Measurements from ENCODE around the gene NECAB2. TPM values are rescaled to one million over a fixed set of nuclear protein-coding genes. Genes with fewer than 3 reads are reported as not detected.

The NECAB2 gene
- total and polyA plus RNA-seq, 2 experiments from 2014 or later = 1.6 to 5.1 TPM

DNA sequence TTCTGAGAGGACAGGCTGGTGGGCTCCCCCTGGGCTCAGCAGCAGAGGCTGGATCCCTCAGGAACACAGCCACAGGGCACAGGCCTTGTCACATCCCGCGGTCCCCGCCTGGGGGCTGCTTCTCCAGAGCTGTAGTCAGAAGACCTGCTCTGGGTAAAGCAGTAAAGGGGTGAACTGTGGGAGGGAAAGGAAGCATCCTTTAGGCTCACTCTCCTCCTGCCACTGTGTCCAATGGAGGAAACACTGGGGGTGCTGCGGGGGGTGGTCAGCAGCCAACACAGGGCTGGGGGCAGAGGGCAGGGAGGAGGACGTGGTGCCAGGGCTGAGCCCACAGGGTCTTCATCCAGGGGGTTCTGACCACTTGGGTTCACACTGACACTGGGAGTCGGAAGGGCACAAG, 79.6 kb downstream of the NECAB2 start:
- no peak overlapping the region for H3K27ac Mint-ChIP-seq
- Histone ChIP-seq H3K27ac (ENCODE audit: low read depth) (no peak overlapping the region), H3K36me3 (ENCODE audit: insufficient read depth) (no peaks in the 10 kb centered on the region), H3K9me2 (ENCODE audit: insufficient read depth) (no peaks in the 10 kb centered on the region), H4K20me1 (replicated peaks; ENCODE audit: insufficient read depth) (no peaks in the 10 kb centered on the region), H3K4me1 (ENCODE audit: insufficient read depth) (peaks cover 7% of the 10 kb centered on the region; the same call in 1 of the 2 replicates), H3K27me3 (ENCODE audit: insufficient read depth) (no peaks in the 10 kb centered on the region), H3K4me3 (no peak overlapping the region), H3K4me2 (no peak overlapping the region), H3F3A (replicated peaks; ENCODE audit: low read depth) (no peaks in the 10 kb centered on the region), H3K79me2 (replicated peaks; ENCODE audit: insufficient read depth) (no peaks in the 10 kb centered on the region), H2AFZ (no peak overlapping the region)
- no peaks in the 10 kb centered on the region; the same call in 1 of the 3 replicates for H3K9me3 Mint-ChIP-seq
- peaks cover 11% of the 10 kb centered on the region for H3K36me3 Mint-ChIP-seq (ENCODE audit: low read depth)
- H3K27me3 Mint-ChIP-seq (ENCODE audit: insufficient read depth, low read depth, poor library complexity) = peaks cover 21% of the 10 kb centered on the region
- no peak for ATAC-seq
- H3K4me3 Mint-ChIP-seq = no peak overlapping the region
- TF ChIP-seq EZH2 (IDR thresholded peaks at IDR 0.05; ENCODE audit: low read depth, unreplicated experiment) = no peak
- no peak for TF ChIP-seq POLR2AphosphoS5 (IDR thresholded peaks at IDR 0.05; ENCODE audit: low read depth)
- TF ChIP-seq NANOG (IDR thresholded peaks at IDR 0.05; ENCODE audit: borderline replicate concordance) = no peak
- TF ChIP-seq, protein P1, sequence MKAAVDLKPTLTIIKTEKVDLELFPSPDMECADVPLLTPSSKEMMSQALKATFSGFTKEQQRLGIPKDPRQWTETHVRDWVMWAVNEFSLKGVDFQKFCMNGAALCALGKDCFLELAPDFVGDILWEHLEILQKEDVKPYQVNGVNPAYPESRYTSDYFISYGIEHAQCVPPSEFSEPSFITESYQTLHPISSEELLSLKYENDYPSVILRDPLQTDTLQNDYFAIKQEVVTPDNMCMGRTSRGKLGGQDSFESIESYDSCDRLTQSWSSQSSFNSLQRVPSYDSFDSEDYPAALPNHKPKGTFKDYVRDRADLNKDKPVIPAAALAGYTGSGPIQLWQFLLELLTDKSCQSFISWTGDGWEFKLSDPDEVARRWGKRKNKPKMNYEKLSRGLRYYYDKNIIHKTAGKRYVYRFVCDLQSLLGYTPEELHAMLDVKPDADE (IDR thresholded peaks at IDR 0.05) = no peak
- TF ChIP-seq, protein P2, sequence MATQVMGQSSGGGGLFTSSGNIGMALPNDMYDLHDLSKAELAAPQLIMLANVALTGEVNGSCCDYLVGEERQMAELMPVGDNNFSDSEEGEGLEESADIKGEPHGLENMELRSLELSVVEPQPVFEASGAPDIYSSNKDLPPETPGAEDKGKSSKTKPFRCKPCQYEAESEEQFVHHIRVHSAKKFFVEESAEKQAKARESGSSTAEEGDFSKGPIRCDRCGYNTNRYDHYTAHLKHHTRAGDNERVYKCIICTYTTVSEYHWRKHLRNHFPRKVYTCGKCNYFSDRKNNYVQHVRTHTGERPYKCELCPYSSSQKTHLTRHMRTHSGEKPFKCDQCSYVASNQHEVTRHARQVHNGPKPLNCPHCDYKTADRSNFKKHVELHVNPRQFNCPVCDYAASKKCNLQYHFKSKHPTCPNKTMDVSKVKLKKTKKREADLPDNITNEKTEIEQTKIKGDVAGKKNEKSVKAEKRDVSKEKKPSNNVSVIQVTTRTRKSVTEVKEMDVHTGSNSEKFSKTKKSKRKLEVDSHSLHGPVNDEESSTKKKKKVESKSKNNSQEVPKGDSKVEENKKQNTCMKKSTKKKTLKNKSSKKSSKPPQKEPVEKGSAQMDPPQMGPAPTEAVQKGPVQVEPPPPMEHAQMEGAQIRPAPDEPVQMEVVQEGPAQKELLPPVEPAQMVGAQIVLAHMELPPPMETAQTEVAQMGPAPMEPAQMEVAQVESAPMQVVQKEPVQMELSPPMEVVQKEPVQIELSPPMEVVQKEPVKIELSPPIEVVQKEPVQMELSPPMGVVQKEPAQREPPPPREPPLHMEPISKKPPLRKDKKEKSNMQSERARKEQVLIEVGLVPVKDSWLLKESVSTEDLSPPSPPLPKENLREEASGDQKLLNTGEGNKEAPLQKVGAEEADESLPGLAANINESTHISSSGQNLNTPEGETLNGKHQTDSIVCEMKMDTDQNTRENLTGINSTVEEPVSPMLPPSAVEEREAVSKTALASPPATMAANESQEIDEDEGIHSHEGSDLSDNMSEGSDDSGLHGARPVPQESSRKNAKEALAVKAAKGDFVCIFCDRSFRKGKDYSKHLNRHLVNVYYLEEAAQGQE (IDR thresholded peaks at IDR 0.05; ENCODE audit: unreplicated experiment) = no peak
- TF ChIP-seq, protein P3, sequence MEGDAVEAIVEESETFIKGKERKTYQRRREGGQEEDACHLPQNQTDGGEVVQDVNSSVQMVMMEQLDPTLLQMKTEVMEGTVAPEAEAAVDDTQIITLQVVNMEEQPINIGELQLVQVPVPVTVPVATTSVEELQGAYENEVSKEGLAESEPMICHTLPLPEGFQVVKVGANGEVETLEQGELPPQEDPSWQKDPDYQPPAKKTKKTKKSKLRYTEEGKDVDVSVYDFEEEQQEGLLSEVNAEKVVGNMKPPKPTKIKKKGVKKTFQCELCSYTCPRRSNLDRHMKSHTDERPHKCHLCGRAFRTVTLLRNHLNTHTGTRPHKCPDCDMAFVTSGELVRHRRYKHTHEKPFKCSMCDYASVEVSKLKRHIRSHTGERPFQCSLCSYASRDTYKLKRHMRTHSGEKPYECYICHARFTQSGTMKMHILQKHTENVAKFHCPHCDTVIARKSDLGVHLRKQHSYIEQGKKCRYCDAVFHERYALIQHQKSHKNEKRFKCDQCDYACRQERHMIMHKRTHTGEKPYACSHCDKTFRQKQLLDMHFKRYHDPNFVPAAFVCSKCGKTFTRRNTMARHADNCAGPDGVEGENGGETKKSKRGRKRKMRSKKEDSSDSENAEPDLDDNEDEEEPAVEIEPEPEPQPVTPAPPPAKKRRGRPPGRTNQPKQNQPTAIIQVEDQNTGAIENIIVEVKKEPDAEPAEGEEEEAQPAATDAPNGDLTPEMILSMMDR (conservative IDR thresholded peaks at IDR 0.05; ENCODE audit: low read depth in 2 of 2) = no peak
- TF ChIP-seq CREB1 (CRISPR knock-in tag; IDR thresholded peaks at IDR 0.05; ENCODE audit: low read depth) = no peak
- TF ChIP-seq ZNF114 (CRISPR knock-in tag; IDR thresholded peaks at IDR 0.05) = no peak
- TF ChIP-seq ZNF331 (CRISPR knock-in tag; IDR thresholded peaks at IDR 0.05; ENCODE audit: low read depth) = no peak
- TF ChIP-seq, protein P4, sequence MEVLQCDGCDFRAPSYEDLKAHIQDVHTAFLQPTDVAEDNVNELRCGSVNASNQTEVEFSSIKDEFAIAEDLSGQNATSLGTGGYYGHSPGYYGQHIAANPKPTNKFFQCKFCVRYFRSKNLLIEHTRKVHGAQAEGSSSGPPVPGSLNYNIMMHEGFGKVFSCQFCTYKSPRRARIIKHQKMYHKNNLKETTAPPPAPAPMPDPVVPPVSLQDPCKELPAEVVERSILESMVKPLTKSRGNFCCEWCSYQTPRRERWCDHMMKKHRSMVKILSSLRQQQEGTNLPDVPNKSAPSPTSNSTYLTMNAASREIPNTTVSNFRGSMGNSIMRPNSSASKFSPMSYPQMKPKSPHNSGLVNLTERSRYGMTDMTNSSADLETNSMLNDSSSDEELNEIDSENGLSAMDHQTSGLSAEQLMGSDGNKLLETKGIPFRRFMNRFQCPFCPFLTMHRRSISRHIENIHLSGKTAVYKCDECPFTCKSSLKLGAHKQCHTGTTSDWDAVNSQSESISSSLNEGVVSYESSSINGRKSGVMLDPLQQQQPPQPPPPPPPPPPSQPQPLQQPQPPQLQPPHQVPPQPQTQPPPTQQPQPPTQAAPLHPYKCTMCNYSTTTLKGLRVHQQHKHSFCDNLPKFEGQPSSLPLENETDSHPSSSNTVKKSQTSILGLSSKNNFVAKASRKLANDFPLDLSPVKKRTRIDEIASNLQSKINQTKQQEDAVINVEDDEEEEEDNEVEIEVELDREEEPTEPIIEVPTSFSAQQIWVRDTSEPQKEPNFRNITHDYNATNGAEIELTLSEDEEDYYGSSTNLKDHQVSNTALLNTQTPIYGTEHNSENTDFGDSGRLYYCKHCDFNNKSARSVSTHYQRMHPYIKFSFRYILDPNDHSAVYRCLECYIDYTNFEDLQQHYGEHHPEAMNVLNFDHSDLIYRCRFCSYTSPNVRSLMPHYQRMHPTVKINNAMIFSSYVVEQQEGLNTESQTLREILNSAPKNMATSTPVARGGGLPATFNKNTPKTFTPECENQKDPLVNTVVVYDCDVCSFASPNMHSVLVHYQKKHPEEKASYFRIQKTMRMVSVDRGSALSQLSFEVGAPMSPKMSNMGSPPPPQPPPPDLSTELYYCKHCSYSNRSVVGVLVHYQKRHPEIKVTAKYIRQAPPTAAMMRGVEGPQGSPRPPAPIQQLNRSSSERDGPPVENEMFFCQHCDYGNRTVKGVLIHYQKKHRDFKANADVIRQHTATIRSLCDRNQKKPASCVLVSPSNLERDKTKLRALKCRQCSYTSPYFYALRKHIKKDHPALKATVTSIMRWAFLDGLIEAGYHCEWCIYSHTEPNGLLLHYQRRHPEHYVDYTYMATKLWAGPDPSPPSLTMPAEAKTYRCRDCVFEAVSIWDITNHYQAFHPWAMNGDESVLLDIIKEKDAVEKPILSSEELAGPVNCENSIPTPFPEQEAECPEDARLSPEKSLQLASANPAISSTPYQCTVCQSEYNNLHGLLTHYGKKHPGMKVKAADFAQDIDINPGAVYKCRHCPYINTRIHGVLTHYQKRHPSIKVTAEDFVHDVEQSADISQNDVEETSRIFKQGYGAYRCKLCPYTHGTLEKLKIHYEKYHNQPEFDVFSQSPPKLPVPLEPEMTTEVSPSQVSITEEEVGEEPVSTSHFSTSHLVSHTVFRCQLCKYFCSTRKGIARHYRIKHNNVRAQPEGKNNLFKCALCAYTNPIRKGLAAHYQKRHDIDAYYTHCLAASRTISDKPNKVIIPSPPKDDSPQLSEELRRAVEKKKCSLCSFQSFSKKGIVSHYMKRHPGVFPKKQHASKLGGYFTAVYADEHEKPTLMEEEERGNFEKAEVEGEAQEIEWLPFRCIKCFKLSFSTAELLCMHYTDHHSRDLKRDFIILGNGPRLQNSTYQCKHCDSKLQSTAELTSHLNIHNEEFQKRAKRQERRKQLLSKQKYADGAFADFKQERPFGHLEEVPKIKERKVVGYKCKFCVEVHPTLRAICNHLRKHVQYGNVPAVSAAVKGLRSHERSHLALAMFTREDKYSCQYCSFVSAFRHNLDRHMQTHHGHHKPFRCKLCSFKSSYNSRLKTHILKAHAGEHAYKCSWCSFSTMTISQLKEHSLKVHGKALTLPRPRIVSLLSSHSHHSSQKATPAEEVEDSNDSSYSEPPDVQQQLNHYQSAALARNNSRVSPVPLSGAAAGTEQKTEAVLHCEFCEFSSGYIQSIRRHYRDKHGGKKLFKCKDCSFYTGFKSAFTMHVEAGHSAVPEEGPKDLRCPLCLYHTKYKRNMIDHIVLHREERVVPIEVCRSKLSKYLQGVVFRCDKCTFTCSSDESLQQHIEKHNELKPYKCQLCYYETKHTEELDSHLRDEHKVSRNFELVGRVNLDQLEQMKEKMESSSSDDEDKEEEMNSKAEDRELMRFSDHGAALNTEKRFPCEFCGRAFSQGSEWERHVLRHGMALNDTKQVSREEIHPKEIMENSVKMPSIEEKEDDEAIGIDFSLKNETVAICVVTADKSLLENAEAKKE (CRISPR knock-in tag; IDR thresholded peaks at IDR 0.05) = no peak
- TF ChIP-seq JUNB (IDR thresholded peaks at IDR 0.05; ENCODE audit: unreplicated experiment) = no peak
- TF ChIP-seq EZH2phosphoT487 (IDR thresholded peaks at IDR 0.05; ENCODE audit: unreplicated experiment) = no peak
- TF ChIP-seq STAT1 (IDR thresholded peaks at IDR 0.05; ENCODE audit: unreplicated experiment) = no peak
- DNase-seq (ENCODE audit: low spot score) = no peak
- H3K4me1 Mint-ChIP-seq = peaks cover 17% of the 10 kb centered on the region

Measured in GM23338 (cell line).